PFSK-1 (cell line): ENCODE measurements around the gene TTLL11.

Source experiments
- FOXP2 ChIP-seq: optimal IDR thresholded peaks from 2 replicates; pipeline ENCODE3; 2011; ENCODE audit warnings: borderline replicate concordance, control low read depth, inconsistent platforms; ENCODE audit not compliant: insufficient read depth; ENCODE audit errors: extremely low read length, extremely low read depth
- POLR2AphosphoS5 ChIP-seq: IDR thresholded peaks from 2 replicates; pipeline ENCODE4 v1.6.1; 2012; ENCODE audit warnings: low read depth, mild to moderate bottlenecking, control low read depth, low read length, moderate library complexity
- SIN3A ChIP-seq: IDR thresholded peaks from 2 replicates; pipeline ENCODE4 v1.6.1; 2012; ENCODE audit warnings: mild to moderate bottlenecking, low read length, moderate library complexity, borderline replicate concordance; ENCODE audit not compliant: insufficient read depth
- TAF1 ChIP-seq: IDR thresholded peaks from 2 replicates; pipeline ENCODE4 v1.6.1; 2012; ENCODE audit warnings: low read length, control low read depth, borderline replicate concordance; ENCODE audit not compliant: insufficient read depth
- TF ChIP-seq, protein P1 (sequence below), 2 experiments: IDR thresholded peaks; 2 replicates each; pipeline versions ENCODE4 v1.6.1 to v1.8.0; 2011 to 2012; ENCODE audit warnings: low read depth in 2 of 2, low read length in 2 of 2, control low read depth in 1 of 2, inconsistent platforms in 1 of 2, mild to moderate bottlenecking in 1 of 2, moderate library complexity in 1 of 2; ENCODE audit not compliant: insufficient read depth in 1 of 2

TTLL11 gene

DNA sequence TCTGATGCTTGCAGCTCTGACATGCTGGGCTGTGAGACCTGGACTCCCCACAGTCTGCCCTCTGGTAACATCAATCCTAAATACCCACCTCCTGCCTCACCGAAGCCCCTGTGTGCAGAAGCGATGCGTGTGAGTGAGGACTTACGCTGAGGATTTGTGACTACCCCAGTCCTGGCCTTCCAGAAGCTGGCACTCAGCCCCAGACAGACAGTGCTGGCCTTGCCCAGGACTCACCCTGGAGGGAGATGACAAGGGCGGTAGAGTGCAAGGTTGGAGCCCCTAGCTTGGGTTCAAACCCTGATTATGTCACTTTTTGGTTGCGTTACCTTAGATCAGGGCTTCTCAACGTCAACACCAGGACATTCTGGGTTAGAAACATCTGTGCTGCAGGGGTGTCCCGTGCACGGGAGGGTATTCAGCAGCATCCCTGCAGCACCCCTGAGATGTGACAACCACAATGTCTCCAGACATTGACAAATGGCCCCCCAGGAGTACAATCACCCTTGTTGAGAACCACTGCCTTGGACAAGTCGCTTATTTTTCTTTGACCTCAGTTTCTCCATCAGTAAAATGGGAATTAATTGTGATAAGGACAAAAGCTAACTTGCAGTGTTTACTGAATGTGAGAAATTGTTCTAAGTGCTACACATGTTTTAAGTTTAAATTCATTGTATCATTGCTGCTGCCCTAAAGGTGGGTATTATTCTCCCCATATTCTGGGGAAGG, 23.5 kb upstream of the TTLL11 start:
- TF ChIP-seq TAF1: no peak
- TF ChIP-seq, protein P1, sequence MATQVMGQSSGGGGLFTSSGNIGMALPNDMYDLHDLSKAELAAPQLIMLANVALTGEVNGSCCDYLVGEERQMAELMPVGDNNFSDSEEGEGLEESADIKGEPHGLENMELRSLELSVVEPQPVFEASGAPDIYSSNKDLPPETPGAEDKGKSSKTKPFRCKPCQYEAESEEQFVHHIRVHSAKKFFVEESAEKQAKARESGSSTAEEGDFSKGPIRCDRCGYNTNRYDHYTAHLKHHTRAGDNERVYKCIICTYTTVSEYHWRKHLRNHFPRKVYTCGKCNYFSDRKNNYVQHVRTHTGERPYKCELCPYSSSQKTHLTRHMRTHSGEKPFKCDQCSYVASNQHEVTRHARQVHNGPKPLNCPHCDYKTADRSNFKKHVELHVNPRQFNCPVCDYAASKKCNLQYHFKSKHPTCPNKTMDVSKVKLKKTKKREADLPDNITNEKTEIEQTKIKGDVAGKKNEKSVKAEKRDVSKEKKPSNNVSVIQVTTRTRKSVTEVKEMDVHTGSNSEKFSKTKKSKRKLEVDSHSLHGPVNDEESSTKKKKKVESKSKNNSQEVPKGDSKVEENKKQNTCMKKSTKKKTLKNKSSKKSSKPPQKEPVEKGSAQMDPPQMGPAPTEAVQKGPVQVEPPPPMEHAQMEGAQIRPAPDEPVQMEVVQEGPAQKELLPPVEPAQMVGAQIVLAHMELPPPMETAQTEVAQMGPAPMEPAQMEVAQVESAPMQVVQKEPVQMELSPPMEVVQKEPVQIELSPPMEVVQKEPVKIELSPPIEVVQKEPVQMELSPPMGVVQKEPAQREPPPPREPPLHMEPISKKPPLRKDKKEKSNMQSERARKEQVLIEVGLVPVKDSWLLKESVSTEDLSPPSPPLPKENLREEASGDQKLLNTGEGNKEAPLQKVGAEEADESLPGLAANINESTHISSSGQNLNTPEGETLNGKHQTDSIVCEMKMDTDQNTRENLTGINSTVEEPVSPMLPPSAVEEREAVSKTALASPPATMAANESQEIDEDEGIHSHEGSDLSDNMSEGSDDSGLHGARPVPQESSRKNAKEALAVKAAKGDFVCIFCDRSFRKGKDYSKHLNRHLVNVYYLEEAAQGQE (IDR thresholded peaks at IDR 0.05; ENCODE audit: insufficient read depth in 1 of 2, low read depth in 2 of 2, low read length in 2 of 2): no peak
- TF ChIP-seq SIN3A: no peak
- no peak for TF ChIP-seq FOXP2
- no peak for TF ChIP-seq POLR2AphosphoS5

DNA sequence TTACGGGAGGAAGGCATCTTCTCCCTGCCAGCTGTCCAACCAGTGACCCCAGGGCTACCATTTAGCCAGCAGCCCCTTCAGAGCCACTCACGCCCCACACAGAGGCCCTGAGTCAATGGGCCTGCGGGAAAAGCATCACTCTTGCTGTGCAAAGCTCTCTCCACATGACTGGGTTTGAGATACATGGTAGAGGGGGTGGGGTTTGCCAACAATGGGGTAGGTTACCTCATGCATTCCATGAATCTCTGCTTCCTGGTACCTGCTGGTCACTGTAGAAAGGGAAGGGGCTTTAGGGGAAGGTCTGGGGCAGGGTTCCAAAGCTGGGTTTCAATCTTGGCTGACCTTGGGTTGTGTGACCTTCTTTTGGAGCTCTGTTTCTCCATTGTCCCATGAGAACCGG, 22.9 kb upstream of the TTLL11 start:
- TF ChIP-seq SIN3A (no peak), TAF1 (no peak), FOXP2 (no peak), POLR2AphosphoS5 (no peak)
- TF ChIP-seq, protein P1 (IDR thresholded peaks at IDR 0.05; ENCODE audit: insufficient read depth in 1 of 2, low read depth in 2 of 2, low read length in 2 of 2): no peak

DNA sequence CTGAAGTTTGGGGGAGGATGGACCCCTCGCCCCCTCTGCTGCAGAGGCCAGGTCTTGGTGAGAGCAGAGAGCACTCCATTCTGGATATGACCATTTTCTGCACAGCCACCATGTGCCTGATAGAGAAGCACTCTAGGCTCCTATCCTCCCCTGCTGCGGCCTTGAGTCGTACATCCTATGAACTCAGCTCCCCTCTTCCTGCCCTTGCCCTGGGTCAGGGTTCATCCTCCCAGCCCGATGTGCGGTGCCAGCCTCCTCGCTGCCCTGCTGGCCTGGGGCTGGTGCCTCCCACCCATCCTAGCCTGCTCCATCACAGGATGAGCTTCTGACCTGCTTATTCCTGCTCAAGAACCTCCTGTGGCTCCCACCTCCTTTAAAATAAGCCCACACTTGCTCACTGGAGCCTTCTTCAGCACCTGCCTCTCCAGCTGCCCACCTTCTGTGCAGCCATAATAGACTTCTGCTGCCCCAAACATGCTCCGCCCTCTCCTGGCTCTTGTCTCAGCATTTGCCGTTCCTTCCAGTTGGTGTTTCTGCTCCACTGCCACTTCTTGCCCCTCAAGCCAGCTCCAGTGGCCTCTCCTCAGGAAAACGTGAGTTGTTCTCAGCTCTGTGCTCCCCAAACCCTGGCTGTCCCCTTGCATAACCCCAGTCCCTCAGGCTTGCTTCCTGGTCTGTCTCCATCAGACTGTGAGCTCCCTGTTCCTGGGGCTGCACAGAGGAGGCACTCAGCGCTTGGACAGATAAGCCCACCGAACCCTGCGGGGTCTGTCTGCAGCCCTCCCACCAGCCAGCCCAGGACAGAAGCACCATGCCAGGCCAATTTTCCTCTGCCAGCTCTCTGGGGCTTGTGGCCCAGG, 22.3 kb upstream of the TTLL11 start:
- TF ChIP-seq FOXP2 (no peak), POLR2AphosphoS5 (no peak), SIN3A (no peak), TAF1 (no peak)
- TF ChIP-seq, protein P1 (IDR thresholded peaks at IDR 0.05; ENCODE audit: insufficient read depth in 1 of 2, low read depth in 2 of 2, low read length in 2 of 2): no peak

DNA sequence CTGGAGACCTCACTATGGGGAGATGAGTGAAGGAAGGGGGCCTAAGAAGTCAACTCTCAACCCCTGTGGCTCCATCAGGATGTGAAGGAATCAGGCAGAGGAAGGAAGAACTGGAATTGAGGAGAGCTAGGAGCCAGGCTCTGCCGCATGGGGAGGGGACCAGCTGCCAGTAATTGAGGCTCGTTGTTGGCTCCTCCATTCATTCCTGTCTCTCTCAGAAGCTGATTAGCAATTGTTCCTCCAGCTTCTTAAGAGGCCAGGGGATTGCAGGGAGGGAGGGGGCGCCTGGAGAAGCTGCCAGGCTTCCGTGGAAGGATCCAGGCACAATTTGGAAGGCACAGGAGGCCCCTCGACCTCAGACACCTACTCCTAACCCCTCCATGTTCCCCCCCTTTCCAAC, 20.5 kb upstream of the TTLL11 start:
- TF ChIP-seq SIN3A: no peak
- TF ChIP-seq POLR2AphosphoS5: no peak
- TF ChIP-seq, protein P1 (IDR thresholded peaks at IDR 0.05; ENCODE audit: insufficient read depth in 1 of 2, low read depth in 2 of 2, low read length in 2 of 2): no peak
- no peak for TF ChIP-seq TAF1
- TF ChIP-seq FOXP2: no peak
